SIG-M5 (cell line): ENCODE data around the gene RGS3.
A peak's percentile ranks its signal among the peaks of the same experiment; 100 is the strongest.

Experiments used
- DNase-seq: peaks from one replicate; lab custom pipeline; 2025; lab: John Stamatoyannopoulos, UW

The RGS3 gene

GRCh38 chr9:113511856-113512761 lies 48.6 kb downstream of the RGS3 start:
- DNase-seq, result no peak

- DNase-seq, result no peak
These were observed 49.6 kb downstream of the RGS3 start for GRCh38 chr9:113513111-113513510.

DNA sequence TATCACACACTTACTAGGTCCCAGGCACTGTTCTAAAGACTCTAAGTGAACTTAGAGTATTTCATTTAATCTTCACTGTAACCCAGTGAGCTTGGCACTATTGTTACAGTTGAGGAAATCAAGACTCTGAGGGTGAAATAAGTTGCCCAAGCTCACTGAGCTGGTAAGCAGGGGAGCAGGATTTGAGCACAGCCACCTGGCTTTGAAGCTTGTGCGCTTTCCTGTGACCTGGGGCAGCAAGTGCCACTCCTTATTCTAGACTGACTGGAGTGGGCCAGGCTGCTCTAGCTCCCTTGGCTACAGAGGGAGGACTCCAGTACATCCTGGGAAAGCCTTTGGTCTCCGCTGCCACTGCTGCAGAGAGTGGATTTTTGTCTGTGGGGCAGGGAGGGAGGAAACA lies 50.0 kb downstream of the RGS3 start:
- DNase-seq, result no peak

DNA sequence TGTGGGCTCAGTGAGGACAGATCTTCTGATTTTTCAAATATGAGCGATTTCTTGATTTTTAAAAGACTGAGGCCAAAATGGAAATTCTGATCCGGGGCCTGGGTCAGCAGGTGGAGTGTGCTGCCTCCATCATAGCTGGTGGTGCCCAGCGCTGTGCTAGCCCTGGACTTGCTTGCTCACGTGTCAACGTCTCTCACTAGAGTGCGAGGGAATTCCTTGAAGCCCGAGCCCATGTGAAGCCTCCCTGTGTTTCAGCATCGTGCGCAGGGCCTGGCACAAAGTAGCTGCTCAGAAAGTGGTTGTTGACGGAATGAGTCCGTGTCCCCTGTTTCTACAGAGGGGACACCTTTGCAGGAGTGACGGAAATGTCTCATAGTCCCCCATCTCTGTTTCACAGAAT lies 50.5 kb downstream of the RGS3 start:
- DNase-seq, result no peak

GRCh38 chr9:113514748-113515147 lies 51.2 kb downstream of the RGS3 start:
- DNase-seq, result no peak

DNA sequence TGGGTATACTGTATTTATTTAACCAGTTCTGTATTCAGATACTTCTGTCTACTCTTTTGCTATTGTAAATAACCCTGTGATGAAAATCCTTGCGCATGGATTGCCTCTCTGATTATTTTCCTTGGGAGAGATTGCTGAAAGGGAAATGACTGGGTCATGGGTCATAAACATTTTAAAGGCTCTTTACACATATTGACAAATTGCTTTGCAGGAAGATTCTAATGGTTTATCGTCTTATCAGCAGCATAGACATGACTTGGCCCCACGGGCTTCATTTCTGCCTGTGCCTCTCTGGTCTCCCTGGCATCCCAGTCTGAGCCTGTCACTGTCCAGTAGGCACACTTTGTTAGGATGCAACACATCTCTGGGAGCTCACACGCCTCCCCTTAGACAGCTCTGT lies 52.3 kb downstream of the RGS3 start:
- DNase-seq, result no peak

DNA sequence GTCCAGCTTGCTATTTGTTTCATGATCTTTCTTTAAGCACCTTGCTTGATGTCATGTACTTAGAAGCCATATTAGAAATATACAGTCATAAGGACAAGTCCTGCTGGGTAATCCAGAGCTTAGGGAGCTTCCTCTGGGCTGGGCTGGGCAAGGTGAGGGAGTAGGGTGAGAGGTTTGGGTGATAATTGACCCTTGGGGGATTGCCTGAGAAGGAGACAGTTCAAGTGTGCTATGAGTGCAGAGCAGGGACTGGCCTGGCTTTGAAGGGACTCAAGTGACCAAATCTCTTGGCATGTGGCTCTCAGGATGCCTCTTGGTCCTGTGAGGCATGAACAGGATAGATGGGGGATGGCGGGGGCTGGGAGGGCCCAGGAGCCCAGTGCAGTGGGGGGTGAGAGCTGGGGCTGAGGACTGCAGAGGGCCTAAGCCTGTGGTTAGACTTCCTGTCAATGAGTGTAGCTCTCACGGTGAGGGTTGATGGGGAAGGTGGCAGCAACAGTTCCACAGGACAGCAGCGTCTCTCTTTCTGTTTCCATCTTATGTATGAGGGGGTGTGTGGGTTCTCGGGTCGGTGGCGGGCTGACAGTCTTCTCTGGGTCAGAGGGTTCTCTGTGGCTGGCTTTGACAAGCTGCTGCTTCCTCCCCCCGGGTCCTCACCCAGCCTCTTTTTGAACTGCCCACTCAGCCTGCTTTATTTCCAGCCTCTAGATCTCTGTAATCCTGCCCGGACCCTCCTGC lies 53.5 kb downstream of the RGS3 start:
- no peak for DNase-seq

DNA sequence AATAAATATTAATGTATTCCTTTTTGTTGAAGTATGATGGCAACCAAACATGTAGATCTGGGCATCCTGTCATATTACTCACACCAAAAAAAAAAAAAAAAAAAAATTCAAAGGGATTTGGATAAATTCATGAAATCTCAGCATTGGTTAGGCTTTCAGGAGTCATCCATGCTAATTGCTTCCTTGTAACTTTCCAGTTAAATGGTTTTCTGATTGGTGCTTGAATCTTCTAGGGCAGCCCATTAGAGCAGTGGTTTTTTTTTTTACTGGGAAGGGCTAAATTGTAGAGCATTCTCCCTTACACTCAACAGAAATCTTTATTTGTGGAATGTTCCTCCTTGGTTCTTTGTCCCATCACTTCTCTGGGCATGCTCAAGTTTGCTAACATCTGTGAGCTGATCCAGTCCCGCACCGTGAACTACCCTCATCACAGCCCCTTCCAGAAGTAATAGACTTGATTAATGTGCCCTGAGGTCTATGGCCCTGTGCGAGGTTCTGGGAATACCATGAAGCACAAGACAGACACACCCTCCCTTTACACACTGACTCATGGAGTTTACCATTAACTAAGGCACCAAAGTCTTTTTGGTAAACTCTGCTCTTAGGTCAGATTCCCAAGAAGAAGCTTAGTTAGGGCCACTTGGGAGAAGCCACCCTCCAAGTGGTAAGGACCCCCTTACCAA lies 56.0 kb downstream of the RGS3 start:
- DNase-seq, result no peak

GRCh38 chr9:113520109-113520642 lies 56.6 kb downstream of the RGS3 start:
- DNase-seq, result no peak

- DNase-seq, result no peak
These were observed 58.2 kb downstream of the RGS3 start for GRCh38 chr9:113521693-113522255.

- DNase-seq, result no peak
These were observed 58.9 kb downstream of the RGS3 start for GRCh38 chr9:113522419-113522818.

- no peak for DNase-seq
These were observed 59.3 kb downstream of the RGS3 start for GRCh38 chr9:113522858-113523257.

GRCh38 chr9:113523421-113524141 lies 60.1 kb downstream of the RGS3 start:
- peak; percentile 10 for DNase-seq

DNA sequence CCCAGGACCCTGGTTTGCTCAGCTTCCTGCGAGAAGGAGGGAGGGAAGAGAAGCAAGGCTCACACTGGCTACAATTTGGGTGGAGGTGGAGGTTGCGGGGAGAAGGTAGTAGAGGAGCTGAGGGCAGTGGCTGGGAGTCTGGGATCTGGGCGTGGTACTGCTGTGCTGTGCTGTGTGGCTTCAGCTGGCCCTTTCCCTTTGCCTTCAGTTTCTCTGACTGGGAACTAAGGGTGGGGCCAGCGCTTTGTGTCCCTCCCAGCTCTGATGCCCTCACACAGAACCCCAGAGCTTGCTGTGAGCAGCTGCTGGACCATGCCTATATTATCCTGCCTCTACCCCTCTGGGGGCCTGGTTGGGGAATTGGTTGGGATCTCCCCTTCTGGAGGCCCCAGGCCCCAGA lies 60.9 kb downstream of the RGS3 start:
- DNase-seq, result no peak

DNA sequence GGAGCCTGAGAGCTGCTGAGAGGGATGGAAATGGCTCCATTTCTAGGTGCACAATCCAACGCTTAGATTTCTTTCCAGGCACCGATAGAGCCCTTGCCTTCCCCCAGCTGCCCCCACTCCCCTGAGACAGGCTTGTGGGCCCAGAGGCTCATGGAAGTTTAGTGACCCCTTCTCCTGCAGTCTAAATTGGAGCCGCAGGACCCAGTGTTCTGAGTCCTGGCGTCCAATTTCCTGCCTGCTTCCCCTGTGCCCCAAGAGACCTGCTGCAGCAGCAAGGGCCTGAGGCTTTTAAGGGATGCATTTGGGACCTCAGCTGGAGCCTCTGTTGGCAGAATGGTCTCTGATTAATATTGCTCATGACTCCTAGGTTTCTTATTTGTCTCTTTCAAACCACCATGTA lies 61.7 kb downstream of the RGS3 start:
- DNase-seq, result no peak

GRCh38 chr9:113525831-113526230 lies 62.3 kb downstream of the RGS3 start:
- no peak for DNase-seq

DNA sequence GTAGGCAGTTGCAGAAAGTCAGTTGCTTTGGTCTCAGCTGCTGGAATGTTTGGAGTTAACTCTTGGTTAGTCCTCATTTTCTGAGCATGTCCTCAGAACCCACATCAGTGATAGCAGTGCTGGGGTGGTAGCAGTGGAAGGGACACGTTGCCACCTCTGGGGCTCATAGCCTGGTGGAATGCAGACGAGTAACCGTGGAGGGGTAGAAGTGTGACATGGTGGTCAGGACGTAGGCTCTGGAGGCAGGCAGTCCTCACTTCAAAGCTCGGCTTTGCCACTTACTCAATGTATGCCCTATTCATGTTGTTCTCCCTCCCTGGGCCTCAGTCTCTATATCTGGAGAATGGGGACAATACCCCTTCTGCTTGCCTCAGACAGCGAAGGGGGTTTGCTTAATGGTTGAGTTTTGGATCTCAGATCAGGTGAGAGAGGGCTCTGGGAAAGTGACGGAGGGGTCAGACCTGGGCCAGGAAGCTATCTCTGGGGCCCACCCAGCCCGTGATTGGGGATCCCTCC lies 62.8 kb downstream of the RGS3 start:
- DNase-seq, result no peak

DNA sequence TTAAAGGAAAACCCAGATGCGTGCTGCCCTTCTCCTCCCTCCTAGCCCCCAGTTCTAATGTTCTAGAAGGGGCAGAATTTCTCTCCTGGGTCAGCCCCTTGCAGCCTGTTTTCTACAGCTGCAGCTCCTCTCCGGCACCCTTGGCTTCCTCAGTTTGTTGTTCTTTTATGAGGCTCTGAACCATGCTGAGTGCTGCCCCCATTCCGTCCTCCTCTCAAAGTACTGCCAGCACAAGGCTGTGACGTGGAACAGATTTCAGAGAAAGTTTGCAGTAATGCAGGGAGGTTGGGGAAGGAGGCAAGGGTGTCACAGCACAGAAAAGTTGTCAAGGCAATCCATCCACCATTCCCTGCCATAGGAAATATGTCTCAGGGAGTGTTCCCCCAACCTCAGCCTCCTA lies 63.3 kb downstream of the RGS3 start:
- DNase-seq, result no peak

DNA sequence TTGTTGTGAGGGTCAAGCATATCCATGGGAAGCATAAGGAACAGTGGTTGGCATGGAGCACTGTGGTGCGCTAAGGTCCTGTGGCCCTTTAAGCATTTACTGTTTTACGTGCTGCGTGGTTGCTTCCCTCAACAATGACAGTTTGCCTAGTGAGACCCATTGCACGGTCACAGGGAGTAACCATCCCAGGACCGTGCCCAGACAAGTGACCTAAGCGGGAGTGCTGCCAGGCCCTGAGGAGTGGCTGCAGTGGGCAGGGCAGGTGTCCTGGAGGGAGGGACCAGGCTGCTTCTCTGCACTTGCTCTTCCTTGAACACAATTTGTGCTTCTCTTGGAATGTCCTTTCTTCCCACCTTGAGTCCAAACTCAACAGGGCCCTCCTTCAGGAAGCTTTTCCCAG lies 64.6 kb downstream of the RGS3 start:
- DNase-seq, result no peak

DNA sequence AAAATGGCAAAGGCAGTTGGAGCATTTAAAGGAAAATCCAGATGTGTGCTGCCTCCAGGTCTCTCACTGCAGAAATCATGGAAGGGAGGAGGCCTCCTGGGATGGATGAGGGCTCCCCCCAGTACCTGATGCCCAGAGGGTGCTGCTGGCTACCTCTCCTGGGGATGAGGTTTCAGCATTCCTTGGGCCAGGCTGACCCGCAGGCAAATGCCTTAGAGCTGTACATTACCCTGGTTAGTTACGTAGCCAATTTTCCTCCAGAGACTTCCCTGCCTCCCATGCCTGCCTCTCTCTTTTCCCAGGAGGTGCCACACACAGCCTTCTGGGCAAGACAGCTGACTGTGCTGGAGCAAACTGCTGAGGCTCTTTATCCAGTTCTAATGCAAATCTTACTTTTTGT lies 65.3 kb downstream of the RGS3 start:
- DNase-seq, result no peak

- no peak for DNase-seq
These were observed 65.9 kb downstream of the RGS3 start for GRCh38 chr9:113529336-113530009.
